ENCODE data around the gene ATG2A.
A peak's percentile ranks its signal among the peaks of the same experiment; 100 is the strongest.

The ATG2A gene

DNA sequence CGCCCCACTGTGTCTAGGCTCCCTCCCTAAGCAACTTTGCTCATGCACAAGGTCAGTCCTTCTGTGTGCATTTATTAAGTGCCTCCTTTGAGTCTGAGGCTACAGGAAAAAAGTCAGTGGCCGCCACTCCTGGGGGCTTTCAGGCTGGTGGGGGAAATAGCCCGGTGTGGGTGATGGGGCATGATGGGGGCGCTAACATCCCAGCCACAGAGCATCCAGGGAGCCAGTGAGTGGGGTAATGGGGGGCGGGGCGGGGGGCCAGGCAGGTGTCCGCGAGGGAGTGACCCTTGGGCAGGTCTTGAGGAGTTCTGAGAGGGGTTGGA is 28.6 kb downstream of the ATG2A start:
- DNase-seq (ENCODE audit: low read depth in 3 of 3, low spot score in 1 of 3), result no peak

DNA sequence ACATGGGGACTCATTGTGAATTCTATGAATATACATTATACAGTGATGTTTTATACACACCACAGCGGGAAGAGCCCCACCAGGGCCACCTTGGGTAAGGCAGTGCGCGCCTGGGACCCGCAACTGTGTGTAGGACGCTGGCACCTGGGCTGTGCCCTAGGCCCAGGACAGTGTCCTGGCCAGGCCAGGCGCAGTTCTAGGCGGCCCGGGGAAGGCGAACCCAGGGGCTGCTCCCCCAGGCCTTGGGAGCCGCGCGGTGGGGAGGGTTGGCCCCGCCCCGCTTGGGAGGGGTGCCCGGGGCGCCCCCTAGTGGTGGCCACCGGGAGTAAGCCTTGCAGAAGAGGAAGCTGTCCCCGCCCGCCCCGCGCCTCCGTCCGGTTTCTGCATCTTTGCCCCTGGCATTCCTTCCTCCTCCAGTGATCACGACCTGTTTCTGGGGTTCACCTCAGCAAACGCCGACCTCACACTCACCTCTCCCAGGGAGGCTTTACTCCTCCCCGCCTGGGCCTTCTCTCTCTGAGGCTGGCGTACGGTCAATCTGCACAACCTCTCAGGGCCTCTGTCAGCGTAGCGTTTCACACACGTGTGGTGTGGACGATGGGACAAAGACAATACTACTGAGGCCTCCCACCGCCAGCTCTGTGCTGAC is 29.1 kb downstream of the ATG2A start:
- DNase-seq (ENCODE audit: low read depth in 3 of 3, low spot score in 1 of 3), result peak; percentile 67 to 88 (median 77)

DNA sequence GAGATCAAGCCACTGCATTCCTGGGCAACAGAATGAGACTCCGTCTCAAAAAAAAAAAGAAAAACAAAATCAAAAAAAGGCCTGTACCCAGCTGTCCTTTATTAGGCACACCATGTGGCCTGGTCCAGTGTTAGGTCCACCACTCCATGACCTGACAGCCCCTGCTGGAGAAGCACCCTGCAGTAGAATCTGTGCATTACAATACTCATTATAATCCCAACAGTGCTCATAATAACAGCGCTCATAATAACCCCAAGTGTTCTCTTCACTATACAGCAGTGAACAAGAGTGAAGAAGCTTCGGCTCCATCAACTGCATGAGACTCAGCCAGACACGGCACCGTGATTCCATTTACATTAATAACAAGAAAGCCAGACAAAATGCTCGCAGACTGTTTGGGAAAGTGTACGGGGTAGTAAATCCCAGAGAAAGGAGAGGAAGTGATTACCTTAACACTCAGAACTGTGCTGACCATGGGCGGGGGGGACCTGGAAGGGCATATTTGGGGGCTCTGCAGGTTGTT is 29.7 kb downstream of the ATG2A start:
- no peak for DNase-seq (ENCODE audit: low read depth in 3 of 3, low spot score in 1 of 3)

DNA sequence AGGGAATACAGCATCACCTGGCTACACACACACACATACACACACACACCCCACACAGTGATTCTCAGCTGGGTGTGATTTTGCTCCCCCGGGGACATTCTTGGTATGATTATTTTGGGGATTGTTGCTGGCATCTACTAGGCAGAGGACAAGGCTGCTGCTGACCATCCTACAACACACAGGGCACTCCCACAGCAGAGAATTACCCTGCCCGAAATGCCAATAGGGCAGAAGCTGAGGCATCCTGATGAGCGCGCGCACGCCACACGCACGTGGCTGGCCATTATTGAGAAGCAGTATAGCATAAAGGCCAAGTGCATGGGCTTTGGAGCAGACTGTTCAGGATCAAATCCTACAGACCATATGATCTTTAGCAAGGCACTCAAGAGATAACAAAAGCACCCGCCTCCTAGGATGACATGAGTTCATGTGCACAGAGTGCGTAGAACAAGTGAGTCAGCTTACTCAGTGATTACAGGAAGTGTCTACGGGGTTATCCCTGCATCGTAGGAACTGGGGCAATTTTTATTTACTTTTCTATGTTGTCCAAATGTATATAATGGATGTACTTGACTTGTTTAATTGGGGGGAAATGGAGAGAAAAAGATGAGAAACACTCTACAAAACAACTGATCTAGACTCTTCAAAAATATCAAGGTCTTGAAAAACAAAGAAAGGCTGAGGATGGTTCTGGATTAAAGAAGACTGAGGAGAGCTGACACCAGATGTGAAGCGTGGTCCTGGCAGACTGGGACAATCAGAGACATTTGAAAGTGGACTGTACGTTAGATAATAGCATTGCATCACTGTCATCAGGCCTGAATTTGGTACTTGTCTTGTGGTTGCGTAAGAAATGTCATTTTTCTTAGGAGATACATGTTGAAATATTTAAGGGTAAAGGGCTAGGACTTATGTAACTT is 31.4 kb downstream of the ATG2A start:
- no peak for DNase-seq (ENCODE audit: low read depth in 3 of 3, low spot score in 1 of 3)

DNA sequence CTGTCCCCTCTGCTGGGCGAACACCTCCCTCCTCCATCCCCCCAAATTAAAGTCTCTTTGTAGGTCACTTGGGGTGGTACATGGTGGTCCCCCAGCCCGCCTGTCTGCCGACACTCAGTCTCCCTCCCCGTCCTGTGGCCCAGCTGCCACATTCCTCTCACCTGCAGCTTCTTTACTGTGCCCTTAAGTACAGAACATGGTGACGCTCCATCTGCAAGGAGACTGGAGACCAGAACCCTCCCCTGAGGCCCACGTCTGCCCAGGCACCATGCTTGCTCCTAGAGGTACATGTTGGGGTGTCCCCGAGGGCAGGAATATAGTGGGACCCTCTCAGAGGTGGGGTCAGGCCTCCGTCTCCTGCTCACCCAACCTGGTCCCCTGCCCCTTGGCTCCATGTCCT is 33.0 kb downstream of the ATG2A start:
- no peak for DNase-seq (ENCODE audit: low read depth in 3 of 3, low spot score in 1 of 3)

DNA sequence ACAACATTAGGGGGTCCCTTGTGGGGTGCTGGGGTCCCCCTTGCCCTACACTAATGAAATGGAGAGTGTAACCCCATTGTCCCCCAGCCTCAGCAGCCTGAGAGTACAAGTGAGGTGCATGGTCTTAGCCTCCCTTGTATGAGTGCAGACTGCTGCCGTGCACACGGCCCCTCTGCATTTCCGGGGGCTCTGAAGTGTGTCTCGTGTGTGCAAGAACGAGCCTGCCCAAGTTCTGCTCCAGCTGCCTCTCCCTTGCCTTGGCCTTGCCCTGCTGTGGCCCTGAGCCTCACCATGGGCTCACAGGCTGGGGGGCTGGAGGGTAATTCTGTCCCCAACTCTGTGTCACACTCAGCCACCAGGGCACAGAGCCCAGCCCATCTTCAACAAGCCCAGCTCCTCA is 33.4 kb downstream of the ATG2A start:
- DNase-seq (ENCODE audit: low read depth in 3 of 3, low spot score in 1 of 3), result no peak

DNA sequence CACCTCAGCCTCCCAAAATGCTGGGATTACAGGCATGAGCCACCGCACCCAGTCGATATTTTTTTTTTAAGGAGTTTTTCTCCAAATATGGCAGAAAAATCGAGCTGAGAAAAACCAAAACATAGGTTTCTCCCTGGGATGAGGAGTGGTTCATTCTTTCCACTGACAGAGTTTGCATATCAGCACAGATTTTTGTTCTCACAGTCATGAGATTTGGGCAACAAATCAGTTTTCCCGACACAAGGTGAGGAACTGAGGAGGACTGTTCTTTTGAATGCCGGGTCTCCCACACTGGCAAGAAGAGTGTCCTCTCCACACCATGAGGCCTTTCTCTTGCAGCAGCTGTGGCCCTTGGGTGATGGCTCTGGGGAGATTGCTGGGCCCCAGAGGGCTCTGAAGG is 34.8 kb downstream of the ATG2A start:
- DNase-seq (ENCODE audit: low read depth in 3 of 3, low spot score in 1 of 3), result no peak

DNA sequence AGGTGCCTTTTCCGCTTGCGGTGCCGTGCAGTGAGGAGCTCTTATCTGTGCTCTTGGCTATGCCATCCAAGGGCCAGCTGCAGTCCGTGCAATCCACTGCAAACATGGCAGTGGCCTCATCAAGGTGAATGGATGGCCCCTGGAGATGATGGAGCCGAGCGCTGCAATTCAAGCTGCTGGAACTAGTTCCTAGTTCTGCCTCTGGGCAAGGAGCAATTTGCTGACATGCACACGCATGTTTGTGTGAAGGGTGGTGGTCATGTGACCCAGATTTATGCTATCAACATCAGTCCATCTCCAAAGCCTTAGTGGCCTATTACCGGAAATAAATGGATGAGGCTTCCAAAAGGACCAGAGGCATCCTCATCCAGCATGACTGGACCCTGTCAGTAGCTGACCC is 35.5 kb downstream of the ATG2A start:
- no peak for DNase-seq (ENCODE audit: low read depth in 3 of 3, low spot score in 1 of 3)

DNA sequence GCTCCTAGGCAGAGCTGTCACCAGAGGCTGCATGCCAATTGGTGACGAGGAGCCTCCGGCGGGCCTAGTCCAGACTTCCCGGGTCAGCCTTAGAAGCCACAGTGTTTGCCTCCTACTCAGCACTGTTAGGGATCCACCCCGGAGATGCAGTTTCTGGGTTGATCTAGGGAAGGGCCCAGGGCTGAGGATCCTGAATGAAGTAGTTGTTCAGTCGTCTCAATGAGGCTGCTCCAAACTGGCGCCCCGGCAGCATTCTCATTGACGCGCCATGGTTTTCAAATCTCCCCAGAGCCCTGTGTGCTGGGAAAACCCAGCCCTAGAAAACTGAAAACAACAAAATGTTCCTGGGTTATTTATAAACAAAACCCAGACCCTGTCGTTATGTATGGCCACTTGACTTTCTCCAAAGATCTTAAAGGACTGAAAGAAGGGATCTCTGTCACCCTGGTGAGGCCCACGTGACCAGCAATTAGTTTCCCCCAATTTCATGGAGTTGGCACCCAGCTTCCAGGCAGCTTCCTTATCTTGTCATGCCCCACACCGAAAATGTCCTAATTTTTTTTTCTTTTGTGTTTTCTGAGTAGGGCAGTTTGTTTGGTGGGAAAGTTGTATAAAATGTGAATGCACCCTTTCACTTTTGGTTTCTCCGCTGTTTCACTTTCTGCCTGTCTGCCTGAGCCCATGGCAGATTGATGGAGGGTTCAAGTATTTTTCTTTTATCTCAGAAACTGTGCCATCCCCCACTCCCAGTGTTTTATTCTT is 36.6 kb downstream of the ATG2A start:
- DNase-seq (ENCODE audit: low read depth in 3 of 3, low spot score in 1 of 3), result no peak

DNA sequence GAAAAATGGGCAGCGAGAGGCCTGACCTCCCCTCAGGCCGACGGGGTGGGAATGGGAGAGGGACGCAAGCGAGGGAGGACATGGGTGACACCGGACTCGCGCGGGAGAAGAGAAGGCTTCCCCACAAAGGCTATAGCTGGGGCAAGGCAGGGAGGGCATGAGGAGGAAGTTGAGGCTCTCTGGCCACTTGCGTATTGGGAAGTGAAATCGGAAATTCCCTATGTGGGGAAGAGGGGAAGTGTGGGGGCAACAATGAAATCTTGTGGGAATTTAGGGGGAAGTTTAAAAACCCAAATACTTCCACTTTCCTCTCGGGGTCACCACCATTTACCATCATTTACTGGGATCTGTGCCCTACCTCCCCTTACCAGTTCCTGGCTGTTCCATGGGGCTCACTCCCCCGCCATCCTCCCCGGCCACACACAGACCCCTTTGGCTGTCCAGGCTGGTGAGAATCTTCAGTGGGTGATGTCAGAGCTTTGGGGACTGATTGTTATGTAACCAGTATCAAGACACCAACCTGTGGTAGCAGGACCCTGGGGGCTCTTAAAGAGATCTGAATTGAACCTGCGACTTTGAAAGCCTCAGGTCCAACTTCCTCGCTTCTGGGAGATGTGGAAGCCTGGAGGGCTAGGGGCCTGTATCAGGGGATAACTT is 37.6 kb downstream of the ATG2A start:
- no peak for DNase-seq (ENCODE audit: low read depth in 3 of 3, low spot score in 1 of 3)

DNA sequence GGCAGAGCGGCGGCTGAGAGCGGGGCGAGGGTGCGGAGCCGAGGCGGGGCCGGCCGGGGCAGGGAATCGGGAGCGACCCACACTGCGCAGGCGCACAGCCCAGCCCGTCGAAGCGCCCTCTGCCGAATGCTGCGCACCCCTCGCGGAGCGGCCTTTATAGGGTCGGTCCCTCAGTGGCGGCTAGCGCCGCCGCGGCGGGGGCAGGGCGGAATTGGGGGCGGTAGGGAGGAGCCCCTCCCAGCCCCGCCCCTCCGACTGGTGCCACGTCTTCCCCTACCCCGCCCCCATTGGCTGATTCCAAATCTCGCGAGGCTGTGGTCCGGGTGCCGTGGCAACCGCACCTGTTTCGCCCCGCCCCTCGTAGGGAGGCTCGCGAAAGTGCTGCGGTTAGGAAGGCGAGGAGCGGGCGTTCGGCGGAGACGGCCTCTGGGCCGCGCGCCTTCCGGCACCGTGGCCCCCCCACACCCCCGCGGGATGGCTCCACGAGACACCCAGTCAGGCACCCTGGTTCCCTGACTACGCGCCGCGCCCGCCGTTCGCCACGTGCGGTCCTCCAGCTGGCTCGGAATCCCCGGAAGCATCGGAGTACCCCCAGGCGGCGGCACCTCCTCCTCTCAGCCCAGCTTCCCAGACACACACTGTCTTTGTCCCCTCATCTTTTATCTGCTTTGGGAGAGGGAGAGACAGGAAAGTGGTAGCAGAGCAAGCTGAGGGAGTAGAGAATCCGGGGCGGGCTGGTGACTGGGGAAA is 38.3 kb downstream of the ATG2A start, which contains the start of gene EHD1:
EHD1 (minus strand) TSS at position 128 of the 750 bp plus-strand sequence. CDS start 157 bp downstream, outside the sequence.
- DNase-seq (ENCODE audit: low read depth in 3 of 3, low spot score in 1 of 3), result peak; percentile 98 to 100 (median 99)

DNA sequence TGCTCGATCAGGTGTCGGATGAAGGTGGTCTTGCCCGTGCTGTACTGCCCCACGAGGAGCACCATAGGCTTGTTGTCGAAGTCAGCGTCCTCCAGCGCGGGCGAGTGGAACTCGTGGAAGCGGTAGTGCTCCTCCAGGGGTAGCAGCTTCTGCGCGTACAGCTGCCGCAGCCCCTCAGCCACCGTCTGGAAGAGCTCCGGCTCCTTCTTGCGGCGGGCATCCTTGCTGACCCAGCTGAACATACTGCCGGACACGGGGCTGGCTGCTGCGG is 38.9 kb downstream of the ATG2A start:
- DNase-seq (ENCODE audit: low read depth in 3 of 3, low spot score in 1 of 3), result no peak

DNA sequence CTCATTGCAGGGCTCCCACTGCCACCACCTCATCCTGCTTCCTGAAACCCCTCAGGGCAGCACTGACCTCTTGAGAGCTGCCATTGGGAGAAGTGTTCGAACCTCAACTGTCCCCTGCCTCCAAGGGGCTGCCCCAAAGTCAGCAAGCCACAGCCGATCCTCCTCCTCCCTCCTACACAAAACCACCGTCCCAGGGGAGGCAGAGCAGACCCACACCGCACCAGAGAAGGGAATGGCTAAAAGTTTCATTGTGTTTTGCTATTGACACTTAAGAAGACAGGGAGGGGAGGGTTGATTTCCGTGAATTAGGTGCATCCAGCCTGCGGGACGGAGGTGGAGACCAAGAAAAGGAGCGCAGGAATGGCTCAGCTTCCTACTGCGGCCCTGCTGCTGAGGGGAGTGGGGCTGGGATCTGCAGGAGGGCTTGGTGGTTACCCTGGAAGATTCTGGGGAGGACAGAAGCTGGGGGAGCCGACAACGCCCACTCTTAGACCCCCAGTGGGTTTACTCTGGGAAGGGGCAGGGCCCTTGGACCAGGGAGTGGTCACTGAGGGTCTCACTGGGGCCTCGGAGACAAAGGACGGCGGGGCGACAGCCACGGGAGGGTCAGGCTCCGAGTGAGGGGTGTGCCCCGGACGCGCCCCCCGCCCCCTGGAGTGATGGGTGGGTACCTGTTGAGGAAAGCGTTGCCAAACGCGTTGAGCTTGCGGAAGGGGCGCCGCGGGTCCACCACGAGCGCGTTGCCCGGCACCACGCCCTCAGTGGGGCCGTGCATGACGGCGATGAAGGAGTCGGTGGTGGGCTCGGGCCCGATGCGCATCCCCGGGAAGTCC is 39.4 kb downstream of the ATG2A start:
- DNase-seq (ENCODE audit: low read depth in 3 of 3, low spot score in 1 of 3), result no peak

DNA sequence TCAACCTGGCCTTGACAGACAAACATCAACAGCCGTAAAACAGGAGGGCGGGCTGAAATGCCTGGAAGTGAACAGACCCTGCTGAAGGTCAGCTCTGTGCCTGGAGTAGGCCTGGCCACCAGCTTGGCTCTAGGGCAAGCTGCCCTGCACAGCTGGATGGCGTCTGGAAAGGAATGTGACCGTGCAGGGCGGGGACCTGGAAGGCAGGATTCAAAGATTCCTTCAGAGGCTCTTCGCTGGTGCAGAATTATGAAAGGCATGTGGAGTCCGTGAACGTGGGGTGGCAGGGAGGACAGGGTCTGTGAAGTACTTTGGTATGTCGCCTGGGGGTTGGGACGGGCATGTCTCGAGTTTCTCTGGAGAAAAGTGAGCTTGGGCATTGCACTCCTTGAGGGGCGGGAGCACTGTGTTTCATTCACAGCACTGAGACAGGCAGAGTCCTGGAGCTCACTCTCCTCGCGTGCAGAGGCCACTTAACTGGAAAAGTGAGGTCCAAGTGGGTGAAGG is 40.1 kb downstream of the ATG2A start:
- DNase-seq (ENCODE audit: low read depth in 3 of 3, low spot score in 1 of 3), result no peak

DNA sequence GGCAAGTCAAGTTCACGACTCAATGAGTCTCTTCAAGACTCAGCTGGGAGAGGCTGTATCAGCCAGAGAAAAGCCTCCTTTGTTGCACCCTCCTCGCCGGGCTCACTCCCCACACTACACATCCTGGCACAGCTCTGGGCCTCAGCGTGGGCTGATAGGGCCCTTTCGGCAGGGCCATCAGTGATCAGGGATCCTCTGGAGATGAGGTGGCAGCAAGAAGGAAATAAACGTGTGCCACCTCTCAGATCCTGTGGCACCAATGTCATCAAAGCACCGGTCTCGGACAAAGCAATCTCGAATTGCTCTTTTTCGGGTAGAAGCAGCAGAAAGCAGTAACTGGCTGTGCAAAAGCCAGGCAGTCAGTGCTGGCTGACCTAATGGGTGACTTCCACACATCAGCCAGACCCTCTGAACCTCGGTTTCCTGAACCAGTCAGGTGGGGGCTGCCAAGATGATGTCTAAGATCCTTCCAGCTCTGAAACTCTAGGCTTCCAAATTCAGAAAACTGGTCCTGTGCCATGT is 40.7 kb downstream of the ATG2A start:
- DNase-seq (ENCODE audit: low read depth in 3 of 3, low spot score in 1 of 3), result no peak

DNA sequence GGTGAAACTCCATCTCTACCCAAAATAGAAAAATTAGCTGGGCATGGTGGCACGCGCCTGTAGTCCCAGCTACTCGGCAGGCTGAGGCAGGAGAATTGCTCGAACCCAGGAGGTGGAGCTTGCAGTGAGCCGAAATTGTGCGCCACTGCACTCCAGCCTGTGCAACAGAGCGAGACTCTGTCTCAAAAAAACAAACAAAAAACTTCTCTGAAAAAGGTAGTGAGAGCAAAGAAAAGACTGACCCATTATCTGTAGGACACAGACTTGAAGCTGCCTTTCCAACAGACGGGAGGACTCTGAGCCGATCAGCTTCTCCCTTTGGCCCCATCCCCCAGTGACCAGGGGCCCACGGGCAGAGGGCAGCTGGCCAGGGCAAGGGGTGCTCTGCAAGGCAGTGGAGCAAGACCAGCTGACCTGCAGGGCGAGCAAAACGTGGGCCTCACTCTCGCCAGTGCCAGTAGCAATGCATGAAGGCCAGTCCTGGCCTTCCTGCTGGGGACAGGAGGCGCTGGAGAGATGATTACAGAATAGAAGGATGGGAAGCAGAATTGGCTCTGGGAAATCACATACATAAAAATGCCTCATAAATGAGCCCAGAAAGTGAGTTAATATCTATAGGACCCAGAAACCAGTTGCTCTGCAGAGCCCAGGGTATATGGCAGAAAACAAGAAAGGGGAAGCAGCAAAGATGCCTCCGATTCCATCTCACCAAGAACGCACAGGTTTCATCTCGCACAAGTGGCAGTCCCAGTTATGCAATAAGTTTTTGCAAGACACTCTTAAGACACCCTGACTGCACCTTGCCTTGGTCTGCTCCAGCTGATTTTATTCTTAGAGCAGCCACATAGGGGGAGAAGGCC is 41.4 kb downstream of the ATG2A start:
- DNase-seq (ENCODE audit: low read depth in 3 of 3, low spot score in 1 of 3), result no peak

DNA sequence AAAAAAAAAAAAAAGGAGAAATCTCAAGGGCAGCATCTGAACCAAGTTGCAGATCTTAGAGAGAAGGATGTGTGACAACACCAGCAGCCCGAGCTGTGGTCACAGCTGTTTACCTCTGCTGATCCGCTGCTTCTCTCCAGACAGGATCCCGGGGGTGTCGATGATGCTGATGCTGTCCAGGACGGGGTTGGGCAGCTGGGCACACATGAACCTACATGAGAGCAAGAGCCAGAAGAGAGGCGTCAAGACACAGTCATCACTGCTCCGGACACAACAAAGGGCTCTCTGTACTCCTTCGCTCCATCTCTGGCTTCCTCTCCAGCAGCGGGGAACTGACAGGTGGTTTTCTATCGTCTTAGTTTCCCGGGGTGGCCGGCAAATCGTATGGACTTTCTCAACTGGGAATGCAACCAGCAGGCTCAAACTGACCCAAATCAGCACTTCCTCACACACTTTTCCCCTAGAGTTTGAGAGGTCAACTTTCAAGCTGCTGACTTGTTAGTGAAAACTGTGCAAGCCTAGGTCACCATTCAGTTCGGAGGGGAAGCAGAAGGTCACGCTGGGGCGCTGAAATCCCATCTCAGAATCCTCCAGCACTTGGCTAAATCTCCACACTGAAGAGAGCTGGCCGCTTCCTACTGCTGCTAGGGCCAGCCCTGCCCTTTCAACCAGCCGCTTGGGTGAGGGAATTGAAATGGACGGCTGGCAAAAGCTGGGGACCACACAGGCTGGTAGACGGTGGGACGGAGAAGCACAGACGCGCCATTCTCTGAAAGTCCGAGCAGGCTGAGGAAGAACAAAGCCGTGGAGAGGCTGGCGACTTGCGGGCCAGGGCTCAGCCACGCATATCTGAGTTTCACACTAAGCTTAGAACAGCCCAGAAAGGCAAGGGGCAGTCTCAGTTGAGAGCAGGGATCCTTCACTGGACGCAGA is 42.4 kb downstream of the ATG2A start:
- no peak for DNase-seq (ENCODE audit: low read depth in 3 of 3, low spot score in 1 of 3)
